Testis (tissue), 3 donors: ENCODE measurements around the gene NOS3. TPM values are rescaled to one million over a fixed set of nuclear protein-coding genes. Genes with fewer than 3 reads are reported as not detected.

Source experiments
- DNase-seq: peaks from one replicate; pipeline ENCODE4 v3.0.0-alpha.2; 2019
- H3K27ac ChIP-seq, 2 donors: fragments of 200-600 bp; sonication (generic); one replicate each; pipeline ENCODE4 v1.5.1; 2019
- H3K27me3 ChIP-seq: fragments of 200-600 bp; sonication (generic); one replicate; pipeline ENCODE4 v1.5.1; 2019
- H3K36me3 ChIP-seq: fragments of 200-600 bp; sonication (generic); one replicate; pipeline ENCODE4 v1.5.1; 2017; ENCODE audit warnings: low read depth; ENCODE audit errors: missing control alignments
- H3K4me1 ChIP-seq: fragments of 200-600 bp; sonication (generic); one replicate; pipeline ENCODE4 v1.5.1; 2019
- H3K4me3 ChIP-seq, 2 donors: fragments of 200-600 bp; sonication (generic); one replicate each; pipeline ENCODE4 v1.5.1; 2017 to 2019
- H3K9me3 ChIP-seq: fragments of 200-600 bp; sonication (generic); one replicate; pipeline ENCODE4 v1.5.1; 2017
- POLR2A ChIP-seq: fragments of 450-650 bp; IDR thresholded peaks from one replicate; pipeline ENCODE4 v1.6.1; 2017; ENCODE audit warnings: antibody characterized with exemption, mild to moderate bottlenecking, moderate library complexity
- WGBS, 2 donors: methylation state at CpG; one replicate each; pipeline ENCODE4 v1.1.5; 2018; 5-methylcytosine and 5-hydroxymethylcytosine counted together
- intact Hi-C: fragments of 100-400 bp; cut with DNase I; formaldehyde crosslinking; loops from one replicate; pipeline ENCODE4 v1.15.1; 2023; ENCODE audit warnings: low total_unique reads
- polyA plus RNA-seq: library from polyadenylated mRNA; stranded (reverse); fragments of 350-450 nt; fragmentation: Illumina TruSeq; extraction: RNeasy Lipid Tissue Mini Kit (QIAGEN cat#74804); gene quantifications from one replicate; pipeline ENCODE4 v1.2.3, GENCODE V29; 2014; ENCODE audit warnings: low read depth, low replicate concordance; ENCODE audit not compliant: insufficient read depth
- total RNA-seq, 2 donors: library from RNA; depleted of rRNA; stranded (reverse); fragments of >200 nt; gene quantifications; one replicate each; pipeline ENCODE4 v1.2.3, GENCODE V29; 2016
- TF ChIP-seq, protein P1 (sequence below), 3 experiments: fragments of 450-650 bp in 2 of 3; fragments of 200-600 bp in 1 of 3; sonication (generic) in 1 of 3; IDR thresholded peaks; one replicate each; pipeline ENCODE4 v1.5.1; 2016 to 2019; ENCODE audit warnings: antibody characterized with exemption in 3 of 3, mild to moderate bottlenecking in 2 of 3, moderate library complexity in 1 of 3

The NOS3 gene
- total and polyA plus RNA-seq, 3 donors from 2014 or later, result 19.5 to 36.6 (median 25.0) TPM

DNA sequence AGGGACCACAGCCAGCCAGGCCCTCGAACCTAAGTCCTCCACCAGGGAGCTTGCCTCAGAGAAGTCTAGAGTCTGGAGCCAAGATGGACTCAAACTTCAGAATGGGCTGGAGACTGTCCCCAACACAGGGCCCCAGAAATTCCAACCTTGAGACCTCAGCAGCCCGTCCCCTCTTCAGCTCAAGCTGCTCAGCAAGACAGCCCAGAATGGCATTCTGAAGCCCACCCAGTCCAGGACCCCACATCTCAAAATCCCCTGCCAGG, 28.6 kb upstream of the NOS3 start:
- Histone ChIP-seq H3K4me1 (peaks cover 55% of the 10 kb centered on the region), H3K4me3 (no peak overlapping the region), H3K36me3 (no peaks in the 10 kb centered on the region), H3K9me3 (no peaks in the 10 kb centered on the region), H3K27ac (peak overlapping the region; percentile 42 to 63), H3K27me3 (no peaks in the 10 kb centered on the region)
- intact Hi-C loops, result no loop called here
- WGBS, 2 donors, result 57% methylated on average over 2 of the region's 2 CpGs; no CpG with 5 or more reads in 1 of the 2 donors
- DNase-seq, result no peak
- no peak for TF ChIP-seq POLR2A
- TF ChIP-seq, protein P1, sequence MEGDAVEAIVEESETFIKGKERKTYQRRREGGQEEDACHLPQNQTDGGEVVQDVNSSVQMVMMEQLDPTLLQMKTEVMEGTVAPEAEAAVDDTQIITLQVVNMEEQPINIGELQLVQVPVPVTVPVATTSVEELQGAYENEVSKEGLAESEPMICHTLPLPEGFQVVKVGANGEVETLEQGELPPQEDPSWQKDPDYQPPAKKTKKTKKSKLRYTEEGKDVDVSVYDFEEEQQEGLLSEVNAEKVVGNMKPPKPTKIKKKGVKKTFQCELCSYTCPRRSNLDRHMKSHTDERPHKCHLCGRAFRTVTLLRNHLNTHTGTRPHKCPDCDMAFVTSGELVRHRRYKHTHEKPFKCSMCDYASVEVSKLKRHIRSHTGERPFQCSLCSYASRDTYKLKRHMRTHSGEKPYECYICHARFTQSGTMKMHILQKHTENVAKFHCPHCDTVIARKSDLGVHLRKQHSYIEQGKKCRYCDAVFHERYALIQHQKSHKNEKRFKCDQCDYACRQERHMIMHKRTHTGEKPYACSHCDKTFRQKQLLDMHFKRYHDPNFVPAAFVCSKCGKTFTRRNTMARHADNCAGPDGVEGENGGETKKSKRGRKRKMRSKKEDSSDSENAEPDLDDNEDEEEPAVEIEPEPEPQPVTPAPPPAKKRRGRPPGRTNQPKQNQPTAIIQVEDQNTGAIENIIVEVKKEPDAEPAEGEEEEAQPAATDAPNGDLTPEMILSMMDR (IDR thresholded peaks at IDR 0.05), result no peak

GRCh38 chr7:150962553-150963399, 28.0 kb upstream of the NOS3 start:
- DNase-seq, result peak; percentile 75
- intact Hi-C loops, result no loop called here
- no peaks in the 10 kb centered on the region for H3K36me3 ChIP-seq
- no peak for TF ChIP-seq POLR2A
- TF ChIP-seq, protein P1 (IDR thresholded peaks at IDR 0.05), result peak; percentile 81 to 90 (median 89)
- WGBS, 2 donors, result 43 to 46% methylated on average over 14 to 23 of the region's 23 CpGs
- H3K9me3 ChIP-seq, result no peaks in the 10 kb centered on the region
- no peak overlapping the region for H3K4me3 ChIP-seq
- no peaks in the 10 kb centered on the region for H3K27me3 ChIP-seq
- peak overlapping the region; percentile 42 to 63 for H3K27ac ChIP-seq
- peaks cover 61% of the 10 kb centered on the region for H3K4me1 ChIP-seq

GRCh38 chr7:150963707-150964559, 26.9 kb upstream of the NOS3 start:
- no peak for TF ChIP-seq POLR2A
- H3K9me3 ChIP-seq, result no peaks in the 10 kb centered on the region
- peaks cover 68% of the 10 kb centered on the region for H3K4me1 ChIP-seq
- no peaks in the 10 kb centered on the region for H3K27me3 ChIP-seq
- no peaks in the 10 kb centered on the region for H3K36me3 ChIP-seq
- no peak for DNase-seq
- H3K27ac ChIP-seq, result peak overlapping the region; percentile 14 to 63
- no peak overlapping the region for H3K4me3 ChIP-seq
- intact Hi-C loops, result no loop called here
- WGBS, 2 donors, result 79 to 84% methylated on average over 15 to 18 of the region's 18 CpGs

GRCh38 chr7:150964593-150965111, 26.2 kb upstream of the NOS3 start:
- peaks cover 75% of the 10 kb centered on the region for H3K4me1 ChIP-seq
- peak; percentile 80 for DNase-seq
- no peaks in the 10 kb centered on the region for H3K36me3 ChIP-seq
- WGBS, 2 donors, result 52 to 71% methylated on average over 7 to 16 of the region's 16 CpGs
- H3K9me3 ChIP-seq, result no peaks in the 10 kb centered on the region
- TF ChIP-seq, protein P1 (IDR thresholded peaks at IDR 0.05), result peak in 2 of 3 experiments; percentile 39 to 40
- TF ChIP-seq POLR2A, result no peak
- peak overlapping the region; percentile 14 to 18 for H3K27ac ChIP-seq
- intact Hi-C loops, result no loop called here
- H3K27me3 ChIP-seq, result no peaks in the 10 kb centered on the region
- no peak overlapping the region for H3K4me3 ChIP-seq

- no peaks in the 10 kb centered on the region for H3K27me3 ChIP-seq
- no peak for DNase-seq
- TF ChIP-seq, protein P1 (IDR thresholded peaks at IDR 0.05), result no peak
- intact Hi-C loops, result no loop called here
- peak overlapping the region in 1 of 2 donors; percentile 14 for H3K27ac ChIP-seq
- no peak overlapping the region for H3K4me3 ChIP-seq
- no peaks in the 10 kb centered on the region for H3K9me3 ChIP-seq
- no peaks in the 10 kb centered on the region for H3K36me3 ChIP-seq
- WGBS, 2 donors, result 78 to 88% methylated on average over 14 to 16 of the region's 16 CpGs
- H3K4me1 ChIP-seq, result peaks cover 82% of the 10 kb centered on the region
Observed at GRCh38 chr7:150965273-150965830, 25.5 kb upstream of the NOS3 start.
